ENCODE data around the gene TADA1. TPM values are rescaled to one million over a fixed set of nuclear protein-coding genes. Genes with fewer than 3 reads are reported as not detected.

Gene TADA1
- total and polyA plus RNA-seq, 2 donors (not counting 1 experiment from before 2014, with no cell fraction given), result 12.9 to 13.2 TPM

GRCh38 chr1:166857995-166858394 lies 18.1 kb downstream of the TADA1 start:
- Histone ChIP-seq H3K4me1 (ENCODE audit: control insufficient read depth, extremely low read depth, insufficient read depth, low read length) (no peaks in the 10 kb centered on the region), H3K9ac (ENCODE audit: insufficient read depth, low read length) (no peak overlapping the region), H3K27me3 (ENCODE audit: control insufficient read depth, insufficient read depth, low read length) (no peaks in the 10 kb centered on the region), H3K9me3 (ENCODE audit: control insufficient read depth, insufficient read depth, low read depth, low read length) (no peaks in the 10 kb centered on the region), H3K27ac (ENCODE audit: insufficient read depth, low read length) (no peak overlapping the region), H3K4me2 (ENCODE audit: extremely low read depth, insufficient read depth, low read length) (no peak overlapping the region), H4K20me1 (ENCODE audit: control insufficient read depth, extremely low read depth, insufficient read depth, low read length) (no peaks in the 10 kb centered on the region), H3K36me3 (ENCODE audit: control insufficient read depth, insufficient read depth, low read length) (peaks cover 9% of the 10 kb centered on the region), H3K4me3 (replicated peaks in 1 of 4; ENCODE audit: control extremely low read depth in 1 of 4, insufficient read depth in 1 of 4, low read depth in 3 of 4, low read length in 4 of 4) (no peak overlapping the region), H3K79me2 (ENCODE audit: control insufficient read depth, insufficient read depth, low read length) (no peaks in the 10 kb centered on the region), H2AFZ (ENCODE audit: low read length) (no peak overlapping the region)
- no peak for TF ChIP-seq CTCF (conservative IDR thresholded peaks at IDR 0.05 in 1 of 2, IDR thresholded peaks at IDR 0.05 in 1 of 2; ENCODE audit: low read depth in 1 of 2, low read length in 2 of 2)
- TF ChIP-seq EZH2 (IDR thresholded peaks at IDR 0.05; ENCODE audit: low read length, missing control alignments), result no peak
- no peak for DNase-seq (ENCODE audit: low read depth in 2 of 2)

- H3K9ac ChIP-seq (ENCODE audit: insufficient read depth, low read length), result no peak overlapping the region
- DNase-seq (ENCODE audit: low read depth in 2 of 2), result no peak
- no peak overlapping the region for H3K4me2 ChIP-seq (ENCODE audit: extremely low read depth, insufficient read depth, low read length)
- TF ChIP-seq CTCF (conservative IDR thresholded peaks at IDR 0.05 in 1 of 2, IDR thresholded peaks at IDR 0.05 in 1 of 2; ENCODE audit: low read depth in 1 of 2, low read length in 2 of 2), result no peak
- no peak for TF ChIP-seq EZH2 (IDR thresholded peaks at IDR 0.05; ENCODE audit: low read length, missing control alignments)
- peaks cover 13% of the 10 kb centered on the region for H3K36me3 ChIP-seq (ENCODE audit: control insufficient read depth, insufficient read depth, low read length)
- no peak overlapping the region for H3K4me3 ChIP-seq (replicated peaks in 1 of 4; ENCODE audit: control extremely low read depth in 1 of 4, insufficient read depth in 1 of 4, low read depth in 3 of 4, low read length in 4 of 4)
- no peaks in the 10 kb centered on the region for H3K4me1 ChIP-seq (ENCODE audit: control insufficient read depth, extremely low read depth, insufficient read depth, low read length)
- no peaks in the 10 kb centered on the region for H3K79me2 ChIP-seq (ENCODE audit: control insufficient read depth, insufficient read depth, low read length)
- H3K9me3 ChIP-seq (ENCODE audit: control insufficient read depth, insufficient read depth, low read depth, low read length), result no peaks in the 10 kb centered on the region
- H2AFZ ChIP-seq (ENCODE audit: low read length), result no peak overlapping the region
- H3K27ac ChIP-seq (ENCODE audit: insufficient read depth, low read length), result no peak overlapping the region
- no peaks in the 10 kb centered on the region for H4K20me1 ChIP-seq (ENCODE audit: control insufficient read depth, extremely low read depth, insufficient read depth, low read length)
- no peaks in the 10 kb centered on the region for H3K27me3 ChIP-seq (ENCODE audit: control insufficient read depth, insufficient read depth, low read length)
Observed at GRCh38 chr1:166855558-166855957, 20.5 kb downstream of the TADA1 start.

- H3K4me3 ChIP-seq (replicated peaks in 1 of 4; ENCODE audit: control extremely low read depth in 1 of 4, insufficient read depth in 1 of 4, low read depth in 3 of 4, low read length in 4 of 4), result no peak overlapping the region
- no peak overlapping the region for H3K4me2 ChIP-seq (ENCODE audit: extremely low read depth, insufficient read depth, low read length)
- H4K20me1 ChIP-seq (ENCODE audit: control insufficient read depth, extremely low read depth, insufficient read depth, low read length), result no peaks in the 10 kb centered on the region
- H2AFZ ChIP-seq (ENCODE audit: low read length), result no peak overlapping the region
- no peak for TF ChIP-seq CTCF (conservative IDR thresholded peaks at IDR 0.05 in 1 of 2, IDR thresholded peaks at IDR 0.05 in 1 of 2; ENCODE audit: low read depth in 1 of 2, low read length in 2 of 2)
- no peak for TF ChIP-seq EZH2 (IDR thresholded peaks at IDR 0.05; ENCODE audit: low read length, missing control alignments)
- no peaks in the 10 kb centered on the region for H3K79me2 ChIP-seq (ENCODE audit: control insufficient read depth, insufficient read depth, low read length)
- no peaks in the 10 kb centered on the region for H3K27me3 ChIP-seq (ENCODE audit: control insufficient read depth, insufficient read depth, low read length)
- no peaks in the 10 kb centered on the region for H3K4me1 ChIP-seq (ENCODE audit: control insufficient read depth, extremely low read depth, insufficient read depth, low read length)
- no peak overlapping the region for H3K27ac ChIP-seq (ENCODE audit: insufficient read depth, low read length)
- peaks cover 24% of the 10 kb centered on the region for H3K36me3 ChIP-seq (ENCODE audit: control insufficient read depth, insufficient read depth, low read length)
- no peaks in the 10 kb centered on the region for H3K9me3 ChIP-seq (ENCODE audit: control insufficient read depth, insufficient read depth, low read depth, low read length)
- no peak for DNase-seq (ENCODE audit: low read depth in 2 of 2)
- H3K9ac ChIP-seq (ENCODE audit: insufficient read depth, low read length), result no peak overlapping the region
Observed at GRCh38 chr1:166852918-166853317, 23.1 kb downstream of the TADA1 start.

Data from fibroblast of lung (primary cell).